Measurements from ENCODE around the gene KDM2A. TPM values are rescaled to one million over a fixed set of nuclear protein-coding genes. Genes with fewer than 3 reads are reported as not detected.

The KDM2A gene
- total and polyA plus RNA-seq, 2 of the 13 experiments (the other 11 are each of a cell fraction or from before 2014, with no cell fraction given): 31.3 to 31.4 TPM

DNA sequence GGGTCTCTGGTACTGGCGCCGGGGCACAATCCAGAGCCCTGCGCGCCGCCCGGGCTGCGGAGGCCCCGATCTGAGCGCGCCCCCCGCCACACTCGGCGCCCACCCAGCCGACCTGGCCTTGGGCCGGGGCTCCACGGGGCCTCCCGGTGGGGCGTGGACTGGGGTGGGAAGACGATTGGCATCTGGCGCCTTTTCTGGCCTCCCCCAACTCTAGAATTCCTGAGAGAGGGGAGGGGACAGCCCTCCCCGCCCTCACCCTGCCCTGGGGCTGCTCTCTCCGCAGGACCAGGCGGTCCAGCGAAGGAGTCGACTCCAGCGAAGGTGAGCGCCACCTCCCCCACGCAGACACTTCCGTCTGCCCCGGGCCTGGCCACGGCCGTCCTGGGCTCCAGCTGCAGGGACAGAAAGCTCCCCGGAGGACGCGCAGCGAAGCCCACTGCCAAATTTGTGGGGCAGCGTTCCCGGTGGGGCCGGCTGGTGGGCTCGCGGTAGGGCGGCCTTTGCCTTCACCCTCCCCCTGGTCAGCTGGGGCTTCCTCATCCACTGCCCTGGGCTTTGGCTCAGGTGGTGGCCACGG lies 184.9 kb downstream of the KDM2A start (continued):
- TF ChIP-seq CC2D1A (CRISPR knock-in tag; IDR thresholded peaks at IDR 0.05): no peak
- TF ChIP-seq, protein P1, sequence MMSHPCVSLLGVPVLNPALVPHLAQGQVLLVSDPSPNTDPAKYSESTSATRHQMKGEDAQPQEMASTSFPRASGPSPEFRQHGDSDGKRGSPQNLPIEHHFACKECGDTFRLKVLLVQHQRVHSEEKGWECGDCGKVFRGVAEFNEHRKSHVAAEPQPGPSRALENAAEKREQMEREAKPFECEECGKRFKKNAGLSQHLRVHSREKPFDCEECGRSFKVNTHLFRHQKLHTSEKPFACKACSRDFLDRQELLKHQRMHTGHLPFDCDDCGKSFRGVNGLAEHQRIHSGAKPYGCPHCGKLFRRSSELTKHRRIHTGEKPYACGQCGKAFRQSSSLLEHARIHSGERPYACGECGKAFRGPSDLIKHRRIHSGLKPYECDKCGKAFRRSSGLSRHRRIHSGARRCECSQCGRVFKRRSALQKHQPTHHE (CRISPR knock-in tag; IDR thresholded peaks at IDR 0.05; ENCODE audit: borderline replicate concordance): 0 out of 2 replicates have a peak, but pooled peaks have one; percentile 42
- TF ChIP-seq ZNF546 (CRISPR knock-in tag; conservative IDR thresholded peaks at IDR 0.05): peak; percentile 100
- no peak for TF ChIP-seq ZNF20 (CRISPR knock-in tag; IDR thresholded peaks at IDR 0.05)
- TF ChIP-seq, protein P2, sequence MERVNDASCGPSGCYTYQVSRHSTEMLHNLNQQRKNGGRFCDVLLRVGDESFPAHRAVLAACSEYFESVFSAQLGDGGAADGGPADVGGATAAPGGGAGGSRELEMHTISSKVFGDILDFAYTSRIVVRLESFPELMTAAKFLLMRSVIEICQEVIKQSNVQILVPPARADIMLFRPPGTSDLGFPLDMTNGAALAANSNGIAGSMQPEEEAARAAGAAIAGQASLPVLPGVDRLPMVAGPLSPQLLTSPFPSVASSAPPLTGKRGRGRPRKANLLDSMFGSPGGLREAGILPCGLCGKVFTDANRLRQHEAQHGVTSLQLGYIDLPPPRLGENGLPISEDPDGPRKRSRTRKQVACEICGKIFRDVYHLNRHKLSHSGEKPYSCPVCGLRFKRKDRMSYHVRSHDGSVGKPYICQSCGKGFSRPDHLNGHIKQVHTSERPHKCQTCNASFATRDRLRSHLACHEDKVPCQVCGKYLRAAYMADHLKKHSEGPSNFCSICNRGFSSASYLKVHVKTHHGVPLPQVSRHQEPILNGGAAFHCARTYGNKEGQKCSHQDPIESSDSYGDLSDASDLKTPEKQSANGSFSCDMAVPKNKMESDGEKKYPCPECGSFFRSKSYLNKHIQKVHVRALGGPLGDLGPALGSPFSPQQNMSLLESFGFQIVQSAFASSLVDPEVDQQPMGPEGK (CRISPR knock-in tag; IDR thresholded peaks at IDR 0.05): peak; percentile 66
- TF ChIP-seq ZSCAN21 (CRISPR knock-in tag; IDR thresholded peaks at IDR 0.05; ENCODE audit: borderline replicate concordance): 0 out of 2 replicates have a peak, but pooled peaks have one; percentile 62
- TF ChIP-seq, protein P3, sequence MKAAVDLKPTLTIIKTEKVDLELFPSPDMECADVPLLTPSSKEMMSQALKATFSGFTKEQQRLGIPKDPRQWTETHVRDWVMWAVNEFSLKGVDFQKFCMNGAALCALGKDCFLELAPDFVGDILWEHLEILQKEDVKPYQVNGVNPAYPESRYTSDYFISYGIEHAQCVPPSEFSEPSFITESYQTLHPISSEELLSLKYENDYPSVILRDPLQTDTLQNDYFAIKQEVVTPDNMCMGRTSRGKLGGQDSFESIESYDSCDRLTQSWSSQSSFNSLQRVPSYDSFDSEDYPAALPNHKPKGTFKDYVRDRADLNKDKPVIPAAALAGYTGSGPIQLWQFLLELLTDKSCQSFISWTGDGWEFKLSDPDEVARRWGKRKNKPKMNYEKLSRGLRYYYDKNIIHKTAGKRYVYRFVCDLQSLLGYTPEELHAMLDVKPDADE (CRISPR knock-in tag; IDR thresholded peaks at IDR 0.05): peak; percentile 39; the same call in 1 of the 2 replicates
- 0 out of 2 replicates have a peak, but pooled peaks have one; percentile 35 for TF ChIP-seq WIZ (CRISPR knock-in tag; IDR thresholded peaks at IDR 0.05)
- peak; percentile 3; the same call in 1 of the 2 replicates for TF ChIP-seq PHF8 (CRISPR knock-in tag; IDR thresholded peaks at IDR 0.05)
- no peak for TF ChIP-seq ZMAT5 (CRISPR knock-in tag; IDR thresholded peaks at IDR 0.05; ENCODE audit: borderline replicate concordance, low read depth)
